GM23248 (cell line): Measurements from ENCODE around the gene RBM47.

Experiments used
- EZH2 ChIP-seq: fragments of 200-600 bp; sonication (generic); IDR thresholded peaks from 2 replicates; pipeline ENCODE4 v1.6.1; 2018; ENCODE audit warnings: antibody characterized with exemption, mild to moderate bottlenecking; ENCODE audit not compliant: insufficient read depth, poor library complexity, severe bottlenecking
- EZH2phosphoT487 ChIP-seq: fragments of 200-600 bp; sonication (generic); IDR thresholded peaks from 2 replicates; pipeline ENCODE4 v1.6.1; 2018; ENCODE audit warnings: antibody characterized with exemption, moderate library complexity, mild to moderate bottlenecking, low read depth; ENCODE audit not compliant: insufficient read depth

DNA sequence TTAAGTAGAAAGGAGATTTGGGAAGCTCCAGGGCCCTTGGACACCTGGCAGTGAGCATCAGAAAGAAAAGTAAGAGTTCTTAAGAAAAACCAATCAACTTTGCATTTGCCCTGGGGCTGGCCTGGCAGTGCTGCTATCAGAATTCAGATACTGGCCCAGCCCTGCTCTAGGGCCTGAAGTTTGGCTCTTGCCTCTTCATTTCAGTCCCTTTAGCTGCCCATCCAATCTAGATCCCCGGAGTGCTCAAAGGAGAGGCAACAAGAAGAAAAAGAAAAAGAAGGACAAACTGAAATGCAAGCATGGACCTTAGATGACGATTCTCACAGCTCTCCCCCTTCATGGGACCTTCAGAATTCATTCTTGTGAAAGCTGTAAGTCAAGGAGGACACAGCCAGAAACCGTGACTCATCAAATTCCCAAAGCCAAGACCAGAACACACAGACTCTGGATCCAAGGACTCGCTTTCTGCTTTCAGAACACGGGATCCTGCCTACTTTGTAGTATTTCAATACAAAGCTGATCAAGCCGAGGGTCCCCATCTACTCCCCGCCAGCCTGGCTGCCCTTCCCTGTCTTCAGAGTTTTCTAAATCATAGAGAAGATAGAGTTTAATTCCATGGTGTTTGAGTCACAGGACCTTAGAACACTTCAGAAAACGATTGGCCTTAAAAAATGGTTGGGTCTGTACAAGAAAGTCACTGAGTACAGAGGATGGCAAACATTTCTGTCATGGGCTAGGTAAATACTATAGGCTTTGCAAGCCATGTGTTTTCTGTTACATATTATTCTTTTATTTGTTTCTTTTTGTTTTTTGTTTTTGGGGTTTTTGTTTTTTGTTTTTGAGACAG lies 103.7 kb downstream of the RBM47 start:
- TF ChIP-seq EZH2 (no peak), EZH2phosphoT487 (no peak)
